Kidney (tissue), 14 donors: ENCODE results near the gene TP63. TPM values are rescaled to one million over a fixed set of nuclear protein-coding genes. Genes with fewer than 3 reads are reported as not detected.
"Not testable (repeated sequence)": the region's sequence is repeated elsewhere in the genome, so short reads cannot be mapped to it uniquely, and the experiment has no call there.

ENCODE experiments used
- DNase-seq, 5 donors: peaks; one replicate each; pipeline ENCODE4 v3.0.0-alpha.2; 2013 to 2020
- FAIRE-seq: peaks from 2 replicates; lab custom pipeline; 2012; peaks lifted over from hg19 to GRCh38; lab: Jason Lieb, UNC
- H3K27ac ChIP-seq, 2 donors: one replicate each; pipeline ENCODE4 v1.7.0; 2013; ENCODE audit warnings: low read depth in 2 of 2, low read length in 2 of 2, inconsistent platforms in 1 of 2
- H3K27me3 ChIP-seq: one replicate; pipeline ENCODE4 v1.7.1; 2013; ENCODE audit warnings: low read length, inconsistent platforms; ENCODE audit not compliant: control insufficient read depth, insufficient read depth
- H3K36me3 ChIP-seq, 3 donors: one replicate each; pipeline versions ENCODE4 v1.7.0 to v1.7.1; 2013; ENCODE audit warnings: low read length in 3 of 3, control low read depth in 1 of 3, inconsistent platforms in 1 of 3; ENCODE audit not compliant: insufficient read depth in 3 of 3, control insufficient read depth in 2 of 3
- H3K4me1 ChIP-seq, 3 donors: one replicate each; pipeline versions ENCODE4 v1.7.0 to v1.7.1; 2013; ENCODE audit warnings: low read length in 3 of 3, inconsistent platforms in 1 of 3, low read depth in 1 of 3; ENCODE audit not compliant: control insufficient read depth in 2 of 3, insufficient read depth in 2 of 3
- H3K4me3 ChIP-seq, 3 donors: one replicate each; pipeline versions ENCODE4 v1.7.0 to v1.8.1; 2013; ENCODE audit warnings: low read length in 3 of 3, control low read depth in 1 of 3, inconsistent platforms in 1 of 3
- H3K9ac ChIP-seq, 3 donors: one replicate each; pipeline versions ENCODE4 v1.7.0 to v1.7.1; 2013; ENCODE audit warnings: low read length in 3 of 3, control low read depth in 1 of 3, inconsistent platforms in 1 of 3
- H3K9me3 ChIP-seq, 3 donors: one replicate each; pipeline versions ENCODE4 v1.7.0 to v1.7.1; 2013; ENCODE audit warnings: low read length in 3 of 3, control low read depth in 1 of 3, inconsistent platforms in 1 of 3; ENCODE audit not compliant: control insufficient read depth in 2 of 3, insufficient read depth in 1 of 3
- CTCF ChIP-seq: IDR thresholded peaks from 3 replicates; pipeline ENCODE4 v1.5.1; 2012; ENCODE audit warnings: mild to moderate bottlenecking, moderate library complexity, borderline replicate concordance; ENCODE audit not compliant: insufficient read depth; ENCODE audit errors: extremely low read depth
- intact Hi-C: fragments of 100-400 bp; cut with DNase I; formaldehyde crosslinking; loops from one replicate; pipeline ENCODE4 v1.11.1; 2022
- polyA plus RNA-seq: library from polyadenylated mRNA; stranded (reverse); fragments of 350-450 nt; fragmentation: Illumina TruSeq; extraction: RNeasy Lipid Tissue Mini Kit (QIAGEN cat#74804); gene quantifications from one replicate; pipeline ENCODE4 v1.2.3, GENCODE V29; 2014; ENCODE audit warnings: low read depth, low replicate concordance; ENCODE audit not compliant: insufficient read depth
- total RNA-seq: library from RNA; stranded (reverse); fragmentation: NEBNext Ultra II Directional; extraction: Animal tissue kit (Norgen Biotek cat#: 25700); gene quantifications from one replicate; pipeline ENCODE4 v1.2.1, GENCODE V29; 2021
- donor health status: control.
- donor health status: control.
- donor health status: control.
- donor health status: control.
- donor health status: control.
- donor health status: DM: yes; HTN: yes; CAD: no.
- donor health status: Normal renal cell carcinoma (clear cell type).

TP63 gene
- total and polyA plus RNA-seq, 2 donors from 2014 or later = 0.13 to 1.1 TPM

- Histone ChIP-seq H3K9ac (no peak overlapping the region), H3K9me3 (peaks cover 0 to 6% (median 0%) of the 10 kb centered on the region in 3 donors), H3K27ac (no peak overlapping the region), H3K36me3 (no peaks in the 10 kb centered on the region), H3K4me3 (no peak overlapping the region), H3K27me3 (no peaks in the 10 kb centered on the region), H3K4me1 (no peaks in the 10 kb centered on the region)
- DNase-seq (no peak), FAIRE-seq (no peak)
- intact Hi-C loops = no loop called here
- no peak for TF ChIP-seq CTCF
Observed at GRCh38 chr3:189602471-189602870, 28.7 kb upstream of the TP63 start.

- Histone ChIP-seq H3K27ac (no peak overlapping the region), H3K4me3 (no peak overlapping the region), H3K9ac (no peak overlapping the region), H3K27me3 (no peaks in the 10 kb centered on the region), H3K4me1 (no peaks in the 10 kb centered on the region), H3K36me3 (no peaks in the 10 kb centered on the region), H3K9me3 (peaks cover 0 to 12% (median 0%) of the 10 kb centered on the region in 3 donors)
- FAIRE-seq (no peak), DNase-seq (no peak)
- no peak for TF ChIP-seq CTCF
- intact Hi-C loops = no loop called here
Observed at GRCh38 chr3:189605717-189606116, 25.5 kb upstream of the TP63 start.

DNA sequence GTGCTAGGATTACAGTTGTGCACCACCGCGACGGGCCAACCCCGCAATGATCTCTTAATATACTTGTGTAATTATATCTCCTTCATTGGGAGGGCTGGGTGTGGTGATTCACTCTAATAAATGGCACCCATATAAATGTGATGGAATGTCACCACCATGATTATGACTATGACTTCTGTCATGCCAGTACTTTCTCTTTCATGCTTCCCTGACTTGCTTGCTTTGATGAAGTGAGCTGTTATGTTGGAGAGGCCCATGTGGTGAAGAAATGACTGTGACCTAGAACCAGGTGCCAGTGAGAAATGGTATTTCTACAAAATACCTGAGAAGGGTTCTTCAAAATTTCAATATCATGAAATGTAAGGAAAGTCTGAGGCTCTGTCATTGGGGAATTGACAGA is 24.4 kb upstream of the TP63 start:
- H3K9me3 ChIP-seq = peaks cover 0 to 12% (median 2%) of the 10 kb centered on the region in 3 donors
- no peak overlapping the region for H3K27ac ChIP-seq
- H3K9ac ChIP-seq = no peak overlapping the region
- FAIRE-seq = no peak
- DNase-seq = no peak
- no peaks in the 10 kb centered on the region for H3K36me3 ChIP-seq
- H3K4me1 ChIP-seq = no peaks in the 10 kb centered on the region
- intact Hi-C loops = no loop called here
- no peak overlapping the region for H3K4me3 ChIP-seq
- no peaks in the 10 kb centered on the region for H3K27me3 ChIP-seq
- no peak for TF ChIP-seq CTCF

DNA sequence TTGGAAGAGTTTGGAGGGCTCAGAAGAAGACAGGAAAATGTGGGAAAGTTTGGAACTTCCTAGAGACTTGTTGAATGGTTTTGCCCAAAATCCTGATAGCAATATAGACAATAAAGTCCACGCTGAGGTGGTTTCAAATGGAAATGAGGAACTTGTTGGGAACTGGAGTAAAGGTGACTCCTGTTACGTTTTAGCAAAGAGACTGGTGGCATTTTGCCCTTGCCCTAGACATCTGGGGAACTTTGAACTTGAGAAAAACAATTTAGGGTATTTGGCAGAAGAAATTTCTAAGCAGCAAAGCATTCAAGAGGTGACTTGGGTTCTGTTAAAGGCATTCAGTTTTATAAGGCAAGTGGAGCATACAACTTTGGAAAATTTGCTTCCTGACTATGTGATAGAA is 18.5 kb upstream of the TP63 start:
- H3K4me3 ChIP-seq, H3K27ac ChIP-seq, H3K9ac ChIP-seq, H3K27me3 ChIP-seq, DNase-seq, FAIRE-seq, intact Hi-C loops, H3K36me3 ChIP-seq, H3K4me1 ChIP-seq, H3K9me3 ChIP-seq: not testable (repeated sequence)
